AG04449 (cell line): ENCODE data around the gene NFIL3.
"Not testable (repeated sequence)": the region's sequence is repeated elsewhere in the genome, so short reads cannot be mapped to it uniquely, and the experiment has no call there.

Experiments used
- CTCF ChIA-PET: fragments of 350-600 bp; formaldehyde crosslinking; extraction: SDS; loops from one replicate; lab custom pipeline; 2021; ENCODE audit warnings: antibody characterized with exemption; lab: Yijun Ruan, JAX
- POLR2A ChIA-PET: fragments of 400-600, 350-600 bp; formaldehyde crosslinking; extraction: SDS; loops from one replicate; lab custom pipeline; 2020; ENCODE audit warnings: antibody characterized with exemption, inconsistent platforms; lab: Yijun Ruan, JAX
- DNase-seq: peaks from one replicate; pipeline ENCODE4 v3.0.0-alpha.2; 2010; ENCODE audit warnings: low read depth, low spot score
- H3K4me3 ChIP-seq: 2 replicates; pipeline ENCODE4 v1.5.1; 2011; ENCODE audit warnings: low read depth, mild to moderate bottlenecking, control low read depth, low read length
- CTCF ChIP-seq: IDR thresholded peaks from one replicate; pipeline ENCODE4 v1.5.1; 2011; ENCODE audit warnings: mild to moderate bottlenecking, moderate library complexity, low read length, control low read depth, inconsistent platforms; ENCODE audit not compliant: insufficient read depth; ENCODE audit errors: missing control alignments

Gene NFIL3

DNA sequence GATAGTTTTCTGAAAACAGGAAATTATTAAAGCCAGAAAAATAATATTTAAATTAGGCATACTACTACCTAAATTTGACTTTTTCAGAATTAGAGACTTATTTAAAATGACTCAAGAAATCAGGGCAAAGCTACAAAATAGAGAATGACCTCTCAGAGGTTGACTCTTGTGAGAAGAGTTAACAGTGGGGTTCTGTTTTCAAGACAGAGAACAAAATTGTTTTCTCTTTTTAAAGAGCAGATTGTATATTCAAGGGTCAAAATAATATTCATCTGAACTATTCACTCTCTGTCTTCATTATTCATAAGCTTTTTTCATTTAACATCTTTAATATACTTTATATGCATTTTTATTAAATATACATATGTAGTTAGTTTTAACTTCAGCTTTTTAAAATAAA, 40.1 kb downstream of the NFIL3 start:
- no peak overlapping the region for H3K4me3 ChIP-seq
- CTCF ChIA-PET: interaction anchor here (2.1 kb wide), 1 partner anchor 469 kb away, joined by 4 read pairs; no protein-coding TSS in a partner anchor
- POLR2A ChIA-PET: no interaction called here
- TF ChIP-seq CTCF: no peak
- no peak for DNase-seq

DNA sequence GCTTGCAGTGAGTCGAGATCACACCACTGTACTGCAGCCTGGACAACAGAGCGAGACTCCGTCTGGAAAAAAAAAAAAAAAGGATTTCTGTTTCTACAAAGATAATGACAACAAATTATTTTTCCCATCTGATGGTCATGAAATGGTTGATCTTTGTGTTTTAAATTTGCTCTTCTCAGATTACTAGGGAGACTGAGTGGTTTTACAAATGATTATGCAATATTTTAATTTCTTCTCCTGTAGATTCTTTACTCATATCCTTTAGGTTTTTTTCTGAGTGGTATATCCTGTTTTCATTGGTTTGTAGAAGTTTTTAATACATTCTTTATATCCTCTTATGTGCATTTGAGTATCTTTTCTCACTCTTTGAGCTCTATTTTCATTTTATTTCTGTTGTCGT, 41.3 kb downstream of the NFIL3 start:
- no peak overlapping the region for H3K4me3 ChIP-seq
- no peak for TF ChIP-seq CTCF
- DNase-seq: no peak
- ChIA-PET CTCF (interaction anchor here (0.5 to 2.1 kb wide), 3 partner anchors 20 to 468 kb away, joined by 3 to 4 read pairs (median 3); no protein-coding TSS in a partner anchor), POLR2A (no interaction called here)

GRCh38 chr9:91379426-91379825, 44.2 kb downstream of the NFIL3 start:
- POLR2A ChIA-PET: interaction anchor here (1.2 kb wide), 1 partner anchor 187 kb away, joined by 3 read pairs; no protein-coding TSS in a partner anchor
- DNase-seq: no peak
- no peak overlapping the region for H3K4me3 ChIP-seq
- no peak for TF ChIP-seq CTCF
- CTCF ChIA-PET: no interaction called here

DNA sequence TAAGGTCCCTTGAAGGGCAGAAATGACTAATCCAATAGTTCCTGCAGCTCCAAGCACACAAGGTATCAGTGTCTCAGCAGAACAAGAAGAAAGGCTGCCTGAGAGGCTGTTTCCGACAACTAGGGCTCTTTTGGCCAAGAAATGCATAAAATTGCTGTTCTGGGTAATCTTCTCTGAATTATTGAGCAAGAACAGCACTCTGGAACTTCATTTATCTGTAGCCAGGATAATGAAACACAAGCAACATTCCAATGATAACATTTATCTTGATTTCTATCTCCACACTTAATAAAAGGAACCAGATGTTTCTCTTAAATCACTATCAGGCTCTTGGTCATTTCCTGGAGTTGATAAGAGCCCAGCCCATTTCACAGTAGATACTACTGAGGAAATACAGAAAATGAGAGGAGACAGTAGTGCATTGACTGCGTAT, 44.9 kb downstream of the NFIL3 start:
- TF ChIP-seq CTCF: no peak
- CTCF ChIA-PET: no interaction called here
- POLR2A ChIA-PET: interaction anchor here (1.2 kb wide), 1 partner anchor 186 kb away, joined by 3 read pairs; no protein-coding TSS in a partner anchor
- no peak overlapping the region for H3K4me3 ChIP-seq
- DNase-seq: peak; percentile 33

- POLR2A ChIA-PET, DNase-seq, CTCF ChIA-PET, H3K4me3 ChIP-seq: not testable (repeated sequence)
These were observed 45.6 kb downstream of the NFIL3 start for GRCh38 chr9:91378054-91378453.

GRCh38 chr9:91376239-91376638, 47.4 kb downstream of the NFIL3 start:
- CTCF ChIA-PET: no interaction called here
- no peak for TF ChIP-seq CTCF
- POLR2A ChIA-PET: no interaction called here
- no peak for DNase-seq
- H3K4me3 ChIP-seq: no peak overlapping the region

DNA sequence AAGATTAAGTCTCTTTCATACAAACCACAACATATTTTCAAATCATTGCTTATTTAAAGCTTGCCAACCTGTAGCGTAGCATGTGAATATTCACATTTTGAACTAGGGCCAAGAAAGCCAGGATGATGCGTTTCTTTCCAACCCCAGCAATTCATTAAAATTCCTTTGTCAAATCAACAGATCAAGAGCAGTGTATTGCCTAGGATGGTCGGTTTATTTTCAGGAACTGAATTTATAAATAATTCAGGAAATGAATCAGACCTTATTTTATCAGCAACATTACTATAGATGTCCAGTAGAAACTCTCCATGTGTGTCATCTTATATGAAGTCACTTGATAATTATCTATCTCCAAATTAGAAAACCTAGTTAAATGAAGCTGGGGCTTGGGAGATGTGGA, 48.7 kb downstream of the NFIL3 start:
- DNase-seq: peak; percentile 68
- ChIA-PET POLR2A (no interaction called here), CTCF (interaction anchor here (1.1 kb wide), 1 partner anchor 460 kb away, joined by 3 read pairs; no protein-coding TSS in a partner anchor)

More for the DNA sequence above, 48.7 kb downstream of the NFIL3 start:
- H3K4me3 ChIP-seq: no peak overlapping the region
- no peak for TF ChIP-seq CTCF
